ENCODE measurements around the gene SARM1. TPM values are rescaled to one million over a fixed set of nuclear protein-coding genes. Genes with fewer than 3 reads are reported as not detected.

SARM1 gene
- total RNA-seq, 1 experiment from 2014 or later: 17.4 TPM

DNA sequence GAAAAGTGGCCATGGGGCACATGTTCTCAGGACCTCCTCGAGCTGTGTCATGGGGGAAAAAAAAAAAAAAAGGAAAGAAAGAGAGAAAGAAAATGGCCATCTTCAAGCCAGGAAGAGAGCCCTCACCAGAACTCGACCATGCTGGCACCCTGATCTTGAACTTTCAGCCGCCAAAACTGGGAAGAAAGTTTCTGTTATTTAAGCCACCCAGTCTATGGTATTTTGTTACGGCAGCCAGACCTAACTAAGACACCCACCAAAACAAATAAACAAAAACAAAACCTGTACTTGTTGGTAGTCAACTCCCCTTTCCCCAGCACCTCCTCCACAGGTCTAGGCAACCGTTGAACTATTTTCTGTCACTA, 75.9 kb downstream of the SARM1 start:
- Histone ChIP-seq H3K9me3 (ENCODE audit: control insufficient read depth, insufficient read depth, low read depth, low read length) (no peaks in the 10 kb centered on the region), H3K36me3 (ENCODE audit: control insufficient read depth, insufficient read depth, low read length) (no peaks in the 10 kb centered on the region), H3K4me3 (ENCODE audit: low read depth in 2 of 2, low read length in 2 of 2) (no peak overlapping the region), H3K4me1 (ENCODE audit: control insufficient read depth, insufficient read depth, low read length) (no peaks in the 10 kb centered on the region), H3K27me3 (ENCODE audit: control insufficient read depth, insufficient read depth, low read length) (peaks cover 8% of the 10 kb centered on the region; the same call in 1 of the 2 replicates), H3K27ac (ENCODE audit: low read length) (no peak overlapping the region)
- POLR2A ChIA-PET: no interaction called here
- DNase-seq (ENCODE audit: low read depth, low spot score) (no peak), ATAC-seq (no peak)
- CTCF ChIA-PET: no interaction called here
- no peak for TF ChIP-seq TCF7L2 (IDR thresholded peaks at IDR 0.05; ENCODE audit: low read depth, low read length)
- TF ChIP-seq SIN3A (IDR thresholded peaks at IDR 0.05; ENCODE audit: borderline replicate concordance, insufficient read depth, low read depth, low read length): no peak
- TF ChIP-seq POLR2AphosphoS5 (IDR thresholded peaks at IDR 0.05; ENCODE audit: low read depth, low read length): no peak
- TF ChIP-seq, protein P1, sequence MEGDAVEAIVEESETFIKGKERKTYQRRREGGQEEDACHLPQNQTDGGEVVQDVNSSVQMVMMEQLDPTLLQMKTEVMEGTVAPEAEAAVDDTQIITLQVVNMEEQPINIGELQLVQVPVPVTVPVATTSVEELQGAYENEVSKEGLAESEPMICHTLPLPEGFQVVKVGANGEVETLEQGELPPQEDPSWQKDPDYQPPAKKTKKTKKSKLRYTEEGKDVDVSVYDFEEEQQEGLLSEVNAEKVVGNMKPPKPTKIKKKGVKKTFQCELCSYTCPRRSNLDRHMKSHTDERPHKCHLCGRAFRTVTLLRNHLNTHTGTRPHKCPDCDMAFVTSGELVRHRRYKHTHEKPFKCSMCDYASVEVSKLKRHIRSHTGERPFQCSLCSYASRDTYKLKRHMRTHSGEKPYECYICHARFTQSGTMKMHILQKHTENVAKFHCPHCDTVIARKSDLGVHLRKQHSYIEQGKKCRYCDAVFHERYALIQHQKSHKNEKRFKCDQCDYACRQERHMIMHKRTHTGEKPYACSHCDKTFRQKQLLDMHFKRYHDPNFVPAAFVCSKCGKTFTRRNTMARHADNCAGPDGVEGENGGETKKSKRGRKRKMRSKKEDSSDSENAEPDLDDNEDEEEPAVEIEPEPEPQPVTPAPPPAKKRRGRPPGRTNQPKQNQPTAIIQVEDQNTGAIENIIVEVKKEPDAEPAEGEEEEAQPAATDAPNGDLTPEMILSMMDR (IDR thresholded peaks at IDR 0.05): no peak
- TF ChIP-seq, protein P2, sequence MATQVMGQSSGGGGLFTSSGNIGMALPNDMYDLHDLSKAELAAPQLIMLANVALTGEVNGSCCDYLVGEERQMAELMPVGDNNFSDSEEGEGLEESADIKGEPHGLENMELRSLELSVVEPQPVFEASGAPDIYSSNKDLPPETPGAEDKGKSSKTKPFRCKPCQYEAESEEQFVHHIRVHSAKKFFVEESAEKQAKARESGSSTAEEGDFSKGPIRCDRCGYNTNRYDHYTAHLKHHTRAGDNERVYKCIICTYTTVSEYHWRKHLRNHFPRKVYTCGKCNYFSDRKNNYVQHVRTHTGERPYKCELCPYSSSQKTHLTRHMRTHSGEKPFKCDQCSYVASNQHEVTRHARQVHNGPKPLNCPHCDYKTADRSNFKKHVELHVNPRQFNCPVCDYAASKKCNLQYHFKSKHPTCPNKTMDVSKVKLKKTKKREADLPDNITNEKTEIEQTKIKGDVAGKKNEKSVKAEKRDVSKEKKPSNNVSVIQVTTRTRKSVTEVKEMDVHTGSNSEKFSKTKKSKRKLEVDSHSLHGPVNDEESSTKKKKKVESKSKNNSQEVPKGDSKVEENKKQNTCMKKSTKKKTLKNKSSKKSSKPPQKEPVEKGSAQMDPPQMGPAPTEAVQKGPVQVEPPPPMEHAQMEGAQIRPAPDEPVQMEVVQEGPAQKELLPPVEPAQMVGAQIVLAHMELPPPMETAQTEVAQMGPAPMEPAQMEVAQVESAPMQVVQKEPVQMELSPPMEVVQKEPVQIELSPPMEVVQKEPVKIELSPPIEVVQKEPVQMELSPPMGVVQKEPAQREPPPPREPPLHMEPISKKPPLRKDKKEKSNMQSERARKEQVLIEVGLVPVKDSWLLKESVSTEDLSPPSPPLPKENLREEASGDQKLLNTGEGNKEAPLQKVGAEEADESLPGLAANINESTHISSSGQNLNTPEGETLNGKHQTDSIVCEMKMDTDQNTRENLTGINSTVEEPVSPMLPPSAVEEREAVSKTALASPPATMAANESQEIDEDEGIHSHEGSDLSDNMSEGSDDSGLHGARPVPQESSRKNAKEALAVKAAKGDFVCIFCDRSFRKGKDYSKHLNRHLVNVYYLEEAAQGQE (IDR thresholded peaks at IDR 0.05; ENCODE audit: insufficient read depth in 1 of 2, low read depth in 2 of 2, low read length in 1 of 2): no peak
- intact Hi-C loops (cut with micrococcal nuclease; ENCODE audit: unreplicated experiment): no loop called here
- BruUV-seq (replicated peaks): no TSS peak
- in situ Hi-C loops (cut with HindIII; ENCODE audit: low pct_unique_long_range_greater_than_20kb, low sequenced_read_pairs): no loop called here

DNA sequence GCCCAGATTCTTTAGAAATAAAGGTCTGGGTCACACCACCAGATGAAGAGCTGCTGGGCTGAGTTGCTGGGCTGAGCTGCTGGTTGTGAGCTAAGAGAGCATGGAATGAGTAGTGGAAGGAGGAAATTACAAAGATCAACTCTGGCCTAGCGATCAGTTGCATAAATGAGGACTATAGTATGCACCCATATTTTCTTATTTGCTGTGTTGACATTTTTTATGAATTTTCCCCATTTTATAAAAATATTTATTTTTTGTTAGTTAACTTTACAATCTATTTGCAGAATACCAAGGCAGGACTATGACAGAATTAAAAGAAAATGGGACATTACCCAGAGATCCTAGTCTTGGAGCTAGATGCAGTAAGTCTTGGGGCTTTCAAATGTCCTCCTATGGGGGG, 78.4 kb downstream of the SARM1 start:
- Histone ChIP-seq H3K9me3 (ENCODE audit: control insufficient read depth, insufficient read depth, low read depth, low read length) (no peaks in the 10 kb centered on the region), H3K27ac (ENCODE audit: low read length) (no peak overlapping the region), H3K27me3 (ENCODE audit: control insufficient read depth, insufficient read depth, low read length) (peaks cover 8% of the 10 kb centered on the region; the same call in 1 of the 2 replicates), H3K4me3 (ENCODE audit: low read depth in 2 of 2, low read length in 2 of 2) (no peak overlapping the region), H3K36me3 (ENCODE audit: control insufficient read depth, insufficient read depth, low read length) (no peaks in the 10 kb centered on the region), H3K4me1 (ENCODE audit: control insufficient read depth, insufficient read depth, low read length) (no peaks in the 10 kb centered on the region)
- DNase-seq (ENCODE audit: low read depth, low spot score): no peak
- in situ Hi-C loops (cut with HindIII; ENCODE audit: low pct_unique_long_range_greater_than_20kb, low sequenced_read_pairs): no loop called here
- no TSS peak for BruUV-seq (replicated peaks)
- POLR2A ChIA-PET: no interaction called here
- intact Hi-C loops (cut with micrococcal nuclease; ENCODE audit: unreplicated experiment): no loop called here
- TF ChIP-seq, protein P1 (IDR thresholded peaks at IDR 0.05): no peak
- TF ChIP-seq SIN3A (IDR thresholded peaks at IDR 0.05; ENCODE audit: borderline replicate concordance, insufficient read depth, low read depth, low read length) (no peak), POLR2AphosphoS5 (IDR thresholded peaks at IDR 0.05; ENCODE audit: low read depth, low read length) (no peak), TCF7L2 (IDR thresholded peaks at IDR 0.05; ENCODE audit: low read depth, low read length) (no peak)
- TF ChIP-seq, protein P2 (IDR thresholded peaks at IDR 0.05; ENCODE audit: insufficient read depth in 1 of 2, low read depth in 2 of 2, low read length in 1 of 2): no peak
- CTCF ChIA-PET: interaction anchor here (0.8 kb wide), 1 partner anchor 289 kb away, joined by 3 read pairs; no protein-coding TSS in a partner anchor
- no peak for ATAC-seq

Small RNA genes within 50 kb of the gene (microRNA-seq; reads per million reads assigned to microRNA genes)
- gene MIR4723 (ENCODE audit: unreplicated experiment): 2.5 reads per million

Other genes with a start within 250 kb of the SARM1 start
- 78.7 TPM for gene TMEM97, start 52.5 kb upstream of the SARM1 start, total RNA-seq (2021; ENCODE audit: unreplicated experiment)
- gene IFT20, start 36.2 kb upstream of the SARM1 start, total RNA-seq (2021; ENCODE audit: unreplicated experiment): 25.4 TPM
- 55.8 TPM for gene TNFAIP1, start 35.9 kb upstream of the SARM1 start, total RNA-seq (2021; ENCODE audit: unreplicated experiment)
- 175 TPM for gene POLDIP2, start 14.2 kb upstream of the SARM1 start, total RNA-seq (2021; ENCODE audit: unreplicated experiment)
- not detected for gene SEBOX, start 6.5 kb upstream of the SARM1 start, total RNA-seq (2021; ENCODE audit: unreplicated experiment)
- 2.3 TPM for gene VTN, start 1.4 kb upstream of the SARM1 start, total RNA-seq (2021; ENCODE audit: unreplicated experiment)
- gene SLC46A1, start 34.5 kb downstream of the SARM1 start, total RNA-seq (2021; ENCODE audit: unreplicated experiment): 16.9 TPM
- gene SLC13A2, start 102.0 kb downstream of the SARM1 start, total RNA-seq (2021; ENCODE audit: unreplicated experiment): not detected
- not detected for gene FOXN1, start 134.7 kb downstream of the SARM1 start, total RNA-seq (2021; ENCODE audit: unreplicated experiment)
- gene UNC119, start 180.9 kb downstream of the SARM1 start, total RNA-seq (2021; ENCODE audit: unreplicated experiment): 44.7 TPM
- gene PIGS, start 199.8 kb downstream of the SARM1 start, total RNA-seq (2021; ENCODE audit: unreplicated experiment): 78.8 TPM
- 13.4 TPM for gene ALDOC, start 205.2 kb downstream of the SARM1 start, total RNA-seq (2021; ENCODE audit: unreplicated experiment)
- gene SPAG5, start 227.3 kb downstream of the SARM1 start, total RNA-seq (2021; ENCODE audit: unreplicated experiment): 152 TPM
- gene RSKR, start 242.5 kb downstream of the SARM1 start, total RNA-seq (2021; ENCODE audit: unreplicated experiment): 17.2 TPM

Data from Panc1 (cell line).